Thoracic aorta (tissue), 2 donors: ENCODE results near the gene CCDC85A. TPM values are rescaled to one million over a fixed set of nuclear protein-coding genes. Genes with fewer than 3 reads are reported as not detected.
"Not testable (repeated sequence)": the region's sequence is repeated elsewhere in the genome, so short reads cannot be mapped to it uniquely, and the experiment has no call there.

Source experiments
- ATAC-seq: fragments of 150-250 bp; one replicate; pipeline ENCODE4 v1.8.0; 2017; ENCODE audit warnings: low read depth; ENCODE audit not compliant: insufficient number of reproducible peaks, low FRiP score
- DNase-seq: peaks from one replicate; pipeline ENCODE4 v3.0.0-alpha.2; 2020; ENCODE audit warnings: low spot score
- H3K27ac ChIP-seq, 2 donors: fragments of 200-600 bp; sonication (generic); 1 replicate in 1 of 2; 2 replicates in 1 of 2; pipeline ENCODE4 v1.5.1; 2016; ENCODE audit warnings: mild to moderate bottlenecking in 2 of 2, moderate library complexity in 2 of 2
- H3K27me3 ChIP-seq: fragments of 200-600 bp; sonication (generic); replicated peaks from 2 replicates; pipeline ENCODE4 v1.6.0; 2016; ENCODE audit warnings: mild to moderate bottlenecking; ENCODE audit not compliant: insufficient read depth
- H3K36me3 ChIP-seq: fragments of 200-600 bp; sonication (generic); one replicate; pipeline ENCODE4 v1.5.1; 2016
- H3K4me1 ChIP-seq, 2 donors: fragments of 200-600 bp; sonication (generic); 1 replicate in 1 of 2; 2 replicates in 1 of 2; pipeline versions ENCODE4 v1.5.1 to v1.6.0; 2016; ENCODE audit warnings: low read depth in 2 of 2, mild to moderate bottlenecking in 1 of 2; ENCODE audit not compliant: control insufficient read depth in 1 of 2
- H3K4me3 ChIP-seq: fragments of 200-600 bp; sonication (generic); 2 replicates; pipeline ENCODE4 v1.5.1; 2016; ENCODE audit warnings: mild to moderate bottlenecking
- H3K9me3 ChIP-seq: fragments of 200-600 bp; sonication (generic); 2 replicates; pipeline ENCODE4 v1.5.1; 2016
- total RNA-seq, 2 donors: library from RNA; depleted of rRNA; stranded (reverse); fragments of >200 nt; gene quantifications; one replicate each; pipeline versions ENCODE4 v1.1.0 to v1.2.3, GENCODE V29; 2016
- TF ChIP-seq, protein P1 (sequence below): fragments of 200-600 bp; sonication (generic); IDR thresholded peaks from one replicate; pipeline ENCODE4 v1.5.1; 2019; ENCODE audit warnings: antibody characterized with exemption

Gene CCDC85A
- total RNA-seq, 2 donors from 2014 or later: 3.7 to 4.2 TPM

DNA sequence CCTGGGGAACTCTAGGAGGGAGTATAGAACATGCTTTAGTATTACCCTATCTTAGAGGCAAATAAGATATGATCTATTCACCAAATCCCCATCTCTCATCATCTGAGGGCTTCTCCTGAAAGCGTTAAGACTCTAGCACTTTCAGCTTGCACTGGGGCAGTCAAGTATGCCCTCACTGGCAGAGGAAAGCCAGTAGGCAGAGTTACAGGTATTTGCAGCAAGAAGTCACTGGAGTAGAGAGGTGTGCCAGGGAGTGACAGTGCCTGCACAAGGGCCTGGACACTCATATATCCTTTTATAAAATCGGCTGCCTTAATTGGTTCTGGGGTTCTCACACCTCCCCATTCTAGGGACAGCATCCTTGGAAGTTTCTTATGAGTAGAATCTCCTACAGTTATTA lies 31.9 kb upstream of the CCDC85A start:
- Histone ChIP-seq H3K4me3 (no peak overlapping the region), H3K4me1 (no peaks in the 10 kb centered on the region), H3K36me3 (no peaks in the 10 kb centered on the region), H3K9me3 (no peaks in the 10 kb centered on the region), H3K27me3 (no peaks in the 10 kb centered on the region), H3K27ac (no peak overlapping the region)
- TF ChIP-seq, protein P1, sequence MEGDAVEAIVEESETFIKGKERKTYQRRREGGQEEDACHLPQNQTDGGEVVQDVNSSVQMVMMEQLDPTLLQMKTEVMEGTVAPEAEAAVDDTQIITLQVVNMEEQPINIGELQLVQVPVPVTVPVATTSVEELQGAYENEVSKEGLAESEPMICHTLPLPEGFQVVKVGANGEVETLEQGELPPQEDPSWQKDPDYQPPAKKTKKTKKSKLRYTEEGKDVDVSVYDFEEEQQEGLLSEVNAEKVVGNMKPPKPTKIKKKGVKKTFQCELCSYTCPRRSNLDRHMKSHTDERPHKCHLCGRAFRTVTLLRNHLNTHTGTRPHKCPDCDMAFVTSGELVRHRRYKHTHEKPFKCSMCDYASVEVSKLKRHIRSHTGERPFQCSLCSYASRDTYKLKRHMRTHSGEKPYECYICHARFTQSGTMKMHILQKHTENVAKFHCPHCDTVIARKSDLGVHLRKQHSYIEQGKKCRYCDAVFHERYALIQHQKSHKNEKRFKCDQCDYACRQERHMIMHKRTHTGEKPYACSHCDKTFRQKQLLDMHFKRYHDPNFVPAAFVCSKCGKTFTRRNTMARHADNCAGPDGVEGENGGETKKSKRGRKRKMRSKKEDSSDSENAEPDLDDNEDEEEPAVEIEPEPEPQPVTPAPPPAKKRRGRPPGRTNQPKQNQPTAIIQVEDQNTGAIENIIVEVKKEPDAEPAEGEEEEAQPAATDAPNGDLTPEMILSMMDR: no peak
- ATAC-seq (no peak), DNase-seq (no peak)

DNA sequence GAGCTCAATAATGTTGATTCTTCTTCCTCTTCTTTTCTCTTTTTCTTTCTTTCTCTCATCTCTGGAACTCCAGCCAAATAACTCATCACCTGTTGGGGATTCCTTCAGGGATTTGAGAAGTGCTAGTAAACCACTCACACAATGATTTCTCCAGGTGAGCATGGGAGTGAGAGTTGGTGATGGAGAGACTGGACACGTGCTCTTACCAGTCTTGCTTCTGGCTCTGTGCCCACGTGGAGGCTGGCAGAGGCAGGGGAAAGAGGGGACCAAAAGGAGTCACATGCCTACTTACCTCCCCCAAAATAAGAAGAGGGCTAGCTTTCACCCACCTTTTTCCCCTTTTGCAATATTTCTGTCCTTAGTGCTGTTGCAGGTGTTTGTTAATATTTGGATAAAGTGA lies 28.6 kb upstream of the CCDC85A start:
- no peak for DNase-seq
- TF ChIP-seq, protein P1: no peak
- no peak overlapping the region for H3K27ac ChIP-seq

DNA sequence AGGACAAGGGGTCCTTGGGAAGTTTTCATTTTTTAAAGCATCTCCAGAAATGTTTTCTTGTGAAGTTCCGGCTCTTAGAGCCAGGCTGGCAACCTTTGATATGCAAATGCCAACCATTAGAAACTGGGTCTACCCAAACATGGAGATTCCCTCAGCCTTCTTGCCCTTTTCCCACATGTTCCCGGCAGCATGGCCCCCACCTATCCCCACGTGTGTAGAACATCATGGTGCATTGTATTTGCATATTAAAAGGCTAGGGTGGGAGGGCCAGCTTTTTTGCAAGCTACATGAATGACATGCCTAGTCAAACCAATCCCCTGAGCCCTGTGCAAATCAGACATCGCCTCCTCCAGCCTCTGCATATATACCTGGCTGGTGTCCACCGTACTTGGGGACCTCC lies 23.9 kb upstream of the CCDC85A start:
- H3K4me3 ChIP-seq: not testable (repeated sequence)

More for the DNA sequence above, 28.6 kb upstream of the CCDC85A start:
- Histone ChIP-seq H3K9me3 (no peaks in the 10 kb centered on the region), H3K4me1 (no peaks in the 10 kb centered on the region), H3K36me3 (no peaks in the 10 kb centered on the region), H3K27me3 (no peaks in the 10 kb centered on the region), H3K4me3 (no peak overlapping the region)
- no peak for ATAC-seq

DNA sequence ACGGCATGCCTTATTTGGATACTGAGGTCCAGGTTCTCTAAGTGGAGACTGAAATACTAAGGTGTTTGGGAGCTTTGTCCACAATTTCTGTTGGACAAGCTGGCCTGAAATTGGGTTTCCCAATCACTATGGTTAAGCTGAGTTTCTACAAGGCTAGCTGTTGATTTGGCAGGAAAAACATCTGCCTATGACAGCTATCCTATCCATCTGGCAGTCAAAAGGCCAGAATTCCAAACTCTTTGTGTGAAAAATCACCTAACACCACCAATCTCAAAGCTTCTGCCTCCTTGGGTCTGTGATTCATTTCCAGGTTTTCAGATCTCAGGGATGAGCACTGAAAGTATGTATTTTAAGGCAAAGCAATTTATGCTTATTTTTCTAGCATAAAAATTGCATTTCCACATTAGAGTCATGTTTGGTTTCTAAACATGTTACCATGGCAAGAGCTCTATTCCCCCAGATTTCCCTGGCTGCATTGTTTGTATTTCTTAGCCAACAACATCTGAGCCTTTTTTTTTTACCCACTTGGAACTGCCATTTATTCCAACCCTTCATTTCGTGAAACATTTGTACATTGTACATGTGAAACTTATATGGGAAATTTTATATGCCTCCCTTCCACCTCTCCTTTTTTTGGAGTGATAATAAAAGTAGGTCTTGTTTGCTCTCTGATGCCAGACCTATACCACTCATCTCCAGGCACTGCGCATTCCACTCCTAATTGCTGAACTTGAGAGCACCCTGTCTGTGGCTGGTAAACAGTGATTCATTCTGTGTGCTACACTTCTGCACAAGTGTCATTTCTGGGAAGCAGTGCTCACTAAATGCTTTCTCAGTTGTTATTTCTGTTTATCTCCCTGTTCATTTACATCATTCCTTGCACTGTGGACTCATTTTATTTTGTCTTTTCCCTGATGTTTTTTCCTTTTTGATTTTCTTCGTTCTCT lies 15.9 kb upstream of the CCDC85A start:
- H3K27me3 ChIP-seq: no peaks in the 10 kb centered on the region
- no peak for DNase-seq
- no peak overlapping the region for H3K27ac ChIP-seq
- ATAC-seq: no peak
- no peaks in the 10 kb centered on the region for H3K36me3 ChIP-seq
- no peaks in the 10 kb centered on the region for H3K9me3 ChIP-seq
- TF ChIP-seq, protein P1: no peak
- no peaks in the 10 kb centered on the region for H3K4me1 ChIP-seq
- H3K4me3 ChIP-seq: no peak overlapping the region

More for the DNA sequence above, 23.9 kb upstream of the CCDC85A start:
- ATAC-seq, DNase-seq, H3K27ac ChIP-seq, H3K9me3 ChIP-seq, H3K4me1 ChIP-seq, H3K36me3 ChIP-seq, H3K27me3 ChIP-seq: not testable (repeated sequence)

DNA sequence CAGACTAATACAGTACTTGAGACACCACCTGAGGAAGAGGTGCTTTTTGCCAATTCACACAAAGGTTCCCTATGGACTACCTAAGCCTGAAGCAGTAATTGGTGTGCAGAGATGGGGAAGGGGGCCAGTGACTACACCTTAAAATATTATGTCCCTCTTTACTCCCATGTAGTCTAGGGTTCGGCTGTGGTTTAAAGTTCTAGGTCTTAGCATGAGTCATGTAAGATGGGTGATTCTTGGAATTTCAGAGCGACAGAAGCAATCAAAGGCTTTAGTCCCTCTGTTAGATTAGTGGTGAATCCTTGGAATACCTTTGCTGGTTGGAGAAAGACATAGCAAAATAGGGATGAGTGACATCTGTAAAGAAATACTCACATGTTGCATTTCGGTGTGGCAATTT lies 14.3 kb upstream of the CCDC85A start:
- no peak for DNase-seq
- no peak for ATAC-seq
- TF ChIP-seq, protein P1: no peak
- H3K9me3 ChIP-seq: no peaks in the 10 kb centered on the region
- no peaks in the 10 kb centered on the region for H3K27me3 ChIP-seq
- H3K36me3 ChIP-seq: no peaks in the 10 kb centered on the region
- no peak overlapping the region for H3K4me3 ChIP-seq
- H3K4me1 ChIP-seq: no peaks in the 10 kb centered on the region
- H3K27ac ChIP-seq: no peak overlapping the region
